GM13976 (cell line): Measurements from ENCODE around the gene UGT1A8.

Source experiments
- DNase-seq: peaks from one replicate; pipeline ENCODE4 v3.0.0; 2012; ENCODE audit warnings: low spot score
- CTCF ChIP-seq: IDR thresholded peaks from 2 replicates; pipeline ENCODE4 v1.5.1; 2012; ENCODE audit warnings: borderline replicate concordance, mild to moderate bottlenecking; ENCODE audit not compliant: insufficient read depth; ENCODE audit errors: extremely low read depth, missing control alignments, control extremely low read depth
- in situ Hi-C: fragments of 300-500 bp; cut with MboI; formaldehyde crosslinking; loops from one replicate; pipeline ENCODE4 v1.12.0; 2022; ENCODE audit warnings: low sequenced_read_pairs, mixed read lengths, inconsistent platforms; ENCODE audit not compliant: unreplicated experiment

The UGT1A8 gene

GRCh38 chr2:233811087-233811486, 193.7 kb downstream of the UGT1A8 start:
- in situ Hi-C loops = no loop called here
- no peak for TF ChIP-seq CTCF
- no peak for DNase-seq

- TF ChIP-seq CTCF = no peak
- no peak for DNase-seq
- in situ Hi-C loops = no loop called here
These were observed 194.3 kb downstream of the UGT1A8 start for GRCh38 chr2:233811732-233812131.

- in situ Hi-C loops = no loop called here
- TF ChIP-seq CTCF = no peak
- DNase-seq = no peak
These were observed 196.0 kb downstream of the UGT1A8 start for GRCh38 chr2:233813236-233814055.

- no peak for TF ChIP-seq CTCF
- in situ Hi-C loops = no loop called here
- no peak for DNase-seq
These were observed 196.8 kb downstream of the UGT1A8 start for GRCh38 chr2:233814056-233814835.

GRCh38 chr2:233815861-233816260, 198.4 kb downstream of the UGT1A8 start:
- TF ChIP-seq CTCF = no peak
- DNase-seq = no peak
- in situ Hi-C loops = no loop called here

GRCh38 chr2:233816334-233816733, 198.9 kb downstream of the UGT1A8 start:
- TF ChIP-seq CTCF = no peak
- no peak for DNase-seq
- in situ Hi-C loops = no loop called here
